D721Med (cell line): ENCODE results near the gene RORC.
"Not testable (repeated sequence)": the region's sequence is repeated elsewhere in the genome, so short reads cannot be mapped to it uniquely, and the experiment has no call there.

Source experiments
- DNase-seq: peaks from one replicate; pipeline ENCODE4 v3.0.0; 2011; ENCODE audit warnings: low spot score; ENCODE audit not compliant: insufficient read length
- FAIRE-seq: peaks from 2 replicates; lab custom pipeline; 2011; peaks lifted over from hg19 to GRCh38; lab: Jason Lieb, UNC
- TF ChIP-seq, protein P1 (sequence below): IDR thresholded peaks from 2 replicates; pipeline ENCODE4 v1.5.1; 2012; ENCODE audit warnings: mild to moderate bottlenecking, control low read depth; ENCODE audit not compliant: insufficient read depth; ENCODE audit errors: missing control alignments

RORC gene

DNA sequence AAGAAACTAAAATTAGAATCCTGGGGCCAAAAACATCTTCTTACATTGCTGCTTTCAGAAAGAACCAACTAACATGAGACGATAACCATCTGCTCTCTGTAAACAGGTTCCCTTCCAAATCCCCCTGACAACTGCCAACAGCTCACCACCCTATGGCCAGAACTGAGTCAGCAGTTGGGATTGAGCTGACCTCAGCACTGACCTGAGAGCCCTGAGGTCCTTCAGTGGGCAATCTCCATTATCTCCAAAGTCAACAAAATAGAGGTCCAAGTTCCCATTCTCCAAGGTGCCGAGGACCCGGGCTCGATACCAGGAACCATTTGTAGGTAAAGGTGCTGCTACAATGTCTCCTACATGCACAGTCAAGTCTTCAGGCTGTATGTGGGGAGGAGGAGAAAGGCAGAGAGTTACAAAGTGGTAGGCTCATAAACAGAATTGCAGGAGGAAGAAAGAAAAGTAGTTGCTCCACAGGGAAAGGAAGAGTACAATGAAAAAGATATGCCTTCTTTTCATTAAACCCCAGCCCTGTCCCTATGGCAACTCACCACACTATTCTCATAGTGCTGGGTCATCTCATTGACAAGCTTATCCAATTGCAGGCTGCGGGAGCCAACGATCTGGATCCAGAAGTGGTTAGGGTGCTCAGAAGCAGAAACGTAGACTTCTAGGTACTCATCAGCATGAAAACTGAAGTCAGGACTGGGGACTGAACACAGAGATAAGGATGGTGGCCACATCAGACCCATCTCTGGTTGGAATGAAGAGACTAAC lies 55.5 kb downstream of the RORC start:
- TF ChIP-seq, protein P1, sequence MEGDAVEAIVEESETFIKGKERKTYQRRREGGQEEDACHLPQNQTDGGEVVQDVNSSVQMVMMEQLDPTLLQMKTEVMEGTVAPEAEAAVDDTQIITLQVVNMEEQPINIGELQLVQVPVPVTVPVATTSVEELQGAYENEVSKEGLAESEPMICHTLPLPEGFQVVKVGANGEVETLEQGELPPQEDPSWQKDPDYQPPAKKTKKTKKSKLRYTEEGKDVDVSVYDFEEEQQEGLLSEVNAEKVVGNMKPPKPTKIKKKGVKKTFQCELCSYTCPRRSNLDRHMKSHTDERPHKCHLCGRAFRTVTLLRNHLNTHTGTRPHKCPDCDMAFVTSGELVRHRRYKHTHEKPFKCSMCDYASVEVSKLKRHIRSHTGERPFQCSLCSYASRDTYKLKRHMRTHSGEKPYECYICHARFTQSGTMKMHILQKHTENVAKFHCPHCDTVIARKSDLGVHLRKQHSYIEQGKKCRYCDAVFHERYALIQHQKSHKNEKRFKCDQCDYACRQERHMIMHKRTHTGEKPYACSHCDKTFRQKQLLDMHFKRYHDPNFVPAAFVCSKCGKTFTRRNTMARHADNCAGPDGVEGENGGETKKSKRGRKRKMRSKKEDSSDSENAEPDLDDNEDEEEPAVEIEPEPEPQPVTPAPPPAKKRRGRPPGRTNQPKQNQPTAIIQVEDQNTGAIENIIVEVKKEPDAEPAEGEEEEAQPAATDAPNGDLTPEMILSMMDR = no peak
- DNase-seq (no peak), FAIRE-seq (no peak)

DNA sequence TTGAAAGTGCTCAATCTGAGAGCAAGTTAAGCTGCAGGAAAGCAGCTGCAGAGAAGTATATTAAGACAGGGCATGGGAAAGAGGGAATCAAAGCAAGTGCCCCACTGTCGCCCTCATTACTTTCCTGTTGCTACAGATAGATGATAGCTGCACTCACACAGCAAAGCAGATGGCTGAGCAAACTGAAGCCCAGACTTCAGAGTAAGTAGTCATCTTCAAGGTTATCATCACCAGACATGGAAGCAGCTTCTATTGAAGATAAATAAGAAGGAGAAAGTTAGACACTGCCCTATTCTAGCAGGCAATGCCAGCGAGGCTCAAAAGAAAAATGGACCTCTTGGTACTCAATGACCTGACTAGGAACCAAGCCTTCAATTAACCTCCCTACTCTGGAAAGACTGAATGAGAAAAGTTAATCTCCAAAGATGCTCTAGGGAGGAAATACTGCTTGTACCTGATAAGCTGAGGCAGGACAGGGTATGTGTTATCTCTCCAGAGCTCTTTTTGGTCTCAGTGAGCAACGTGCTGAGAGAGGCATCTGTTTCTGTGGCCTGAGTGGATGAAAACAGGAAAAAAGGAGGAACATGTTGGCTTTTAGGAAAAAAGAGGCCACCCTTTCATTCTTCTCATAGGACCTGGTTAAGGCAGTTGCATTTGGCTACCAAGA lies 57.2 kb downstream of the RORC start:
- DNase-seq (no peak), FAIRE-seq (no peak)
- TF ChIP-seq, protein P1 = no peak

DNA sequence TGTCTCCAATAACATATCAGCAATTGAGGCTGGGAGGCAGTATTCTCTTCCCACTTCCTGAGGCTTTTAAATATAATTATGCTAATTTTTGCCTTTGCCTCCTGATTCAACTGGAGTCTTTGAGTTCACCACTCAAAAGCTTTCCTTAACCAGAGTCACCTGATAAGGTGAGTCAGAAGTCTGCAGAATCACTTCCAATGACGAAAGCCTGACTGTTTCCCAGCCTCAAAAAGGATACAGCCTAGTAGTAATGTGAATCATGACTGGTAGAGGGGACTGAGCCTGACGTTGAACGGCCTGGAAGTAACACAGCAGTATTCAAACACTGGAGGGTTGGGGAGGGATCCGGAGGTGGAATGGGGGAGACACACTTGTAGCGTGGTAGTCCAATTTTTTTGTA lies 57.9 kb downstream of the RORC start:
- no peak for DNase-seq
- FAIRE-seq = no peak
- TF ChIP-seq, protein P1 = no peak

DNA sequence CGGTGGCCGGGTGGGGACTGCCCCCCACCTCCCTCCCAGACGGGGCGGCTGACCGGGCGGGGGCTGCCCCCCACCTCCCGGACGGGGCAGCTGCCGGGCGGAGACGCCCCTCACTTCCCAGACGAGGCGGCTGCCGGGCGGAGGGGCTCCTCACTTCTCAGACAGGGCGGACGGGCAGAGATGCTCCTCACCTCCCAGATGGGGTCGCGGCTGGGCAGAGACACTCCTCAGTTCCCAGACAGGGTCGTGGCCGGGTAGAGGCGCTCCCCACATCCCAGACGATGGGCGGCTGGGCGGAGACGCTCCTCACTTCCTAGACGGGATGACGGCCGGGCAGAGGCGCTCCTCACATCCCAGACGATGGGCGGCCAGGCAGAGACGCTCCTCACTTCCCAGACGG lies 62.3 kb downstream of the RORC start:
- not testable (repeated sequence) for FAIRE-seq, DNase-seq

DNA sequence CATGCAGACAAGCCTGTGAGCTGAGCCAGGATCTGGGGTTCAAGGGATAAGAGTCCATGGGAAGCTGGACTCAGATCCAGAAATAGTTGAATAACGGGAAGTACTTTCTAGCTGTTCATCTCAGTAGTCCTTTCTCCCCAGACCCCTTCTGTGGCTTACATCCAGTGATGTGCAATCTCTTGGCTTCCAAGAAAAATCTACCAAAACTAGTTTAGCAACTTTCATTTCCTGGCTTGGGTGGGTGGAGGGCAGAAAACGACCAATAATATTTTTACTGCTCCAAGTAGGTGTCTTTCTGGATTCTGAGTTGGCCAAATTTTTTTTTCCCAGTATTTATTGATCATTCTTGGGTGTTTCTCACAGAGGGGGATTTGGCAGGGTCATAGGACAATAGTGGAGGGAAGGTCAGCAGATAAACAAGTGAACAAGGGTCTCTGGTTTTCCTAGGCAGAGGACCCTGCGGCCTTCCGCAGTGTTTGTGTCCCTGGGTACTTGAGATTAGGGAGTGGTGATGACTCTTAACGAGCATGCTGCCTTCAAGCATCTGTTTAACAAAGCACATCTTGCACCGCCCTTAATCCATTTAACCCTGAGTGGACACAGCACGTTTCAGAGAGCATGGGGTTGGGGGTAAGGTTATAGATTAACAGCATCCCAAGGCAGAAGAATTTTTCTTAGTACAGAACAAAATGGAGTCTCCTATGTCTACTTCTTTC lies 63.1 kb downstream of the RORC start:
- not testable (repeated sequence) for DNase-seq, FAIRE-seq

DNA sequence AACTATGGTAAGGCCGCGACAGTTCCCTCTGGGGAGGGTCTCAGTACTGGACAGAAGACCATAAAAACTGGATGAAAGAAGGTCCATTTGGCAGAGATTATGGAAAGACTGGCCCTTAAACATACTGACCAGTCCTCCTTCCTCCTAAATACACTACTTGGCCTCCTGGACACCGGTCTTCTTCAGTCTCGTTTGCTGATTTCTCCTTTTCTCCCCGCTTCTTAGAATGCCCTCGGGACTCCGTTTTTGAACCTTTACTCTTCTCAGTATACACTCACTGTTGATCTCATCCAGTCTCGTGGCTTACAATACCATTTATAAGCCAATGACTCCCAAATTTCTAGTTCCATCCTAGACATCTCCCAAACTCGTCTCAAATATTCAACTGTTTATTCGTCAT lies 67.6 kb downstream of the RORC start:
- FAIRE-seq (peak; percentile 60), DNase-seq (no peak)
- TF ChIP-seq, protein P1 = no peak

DNA sequence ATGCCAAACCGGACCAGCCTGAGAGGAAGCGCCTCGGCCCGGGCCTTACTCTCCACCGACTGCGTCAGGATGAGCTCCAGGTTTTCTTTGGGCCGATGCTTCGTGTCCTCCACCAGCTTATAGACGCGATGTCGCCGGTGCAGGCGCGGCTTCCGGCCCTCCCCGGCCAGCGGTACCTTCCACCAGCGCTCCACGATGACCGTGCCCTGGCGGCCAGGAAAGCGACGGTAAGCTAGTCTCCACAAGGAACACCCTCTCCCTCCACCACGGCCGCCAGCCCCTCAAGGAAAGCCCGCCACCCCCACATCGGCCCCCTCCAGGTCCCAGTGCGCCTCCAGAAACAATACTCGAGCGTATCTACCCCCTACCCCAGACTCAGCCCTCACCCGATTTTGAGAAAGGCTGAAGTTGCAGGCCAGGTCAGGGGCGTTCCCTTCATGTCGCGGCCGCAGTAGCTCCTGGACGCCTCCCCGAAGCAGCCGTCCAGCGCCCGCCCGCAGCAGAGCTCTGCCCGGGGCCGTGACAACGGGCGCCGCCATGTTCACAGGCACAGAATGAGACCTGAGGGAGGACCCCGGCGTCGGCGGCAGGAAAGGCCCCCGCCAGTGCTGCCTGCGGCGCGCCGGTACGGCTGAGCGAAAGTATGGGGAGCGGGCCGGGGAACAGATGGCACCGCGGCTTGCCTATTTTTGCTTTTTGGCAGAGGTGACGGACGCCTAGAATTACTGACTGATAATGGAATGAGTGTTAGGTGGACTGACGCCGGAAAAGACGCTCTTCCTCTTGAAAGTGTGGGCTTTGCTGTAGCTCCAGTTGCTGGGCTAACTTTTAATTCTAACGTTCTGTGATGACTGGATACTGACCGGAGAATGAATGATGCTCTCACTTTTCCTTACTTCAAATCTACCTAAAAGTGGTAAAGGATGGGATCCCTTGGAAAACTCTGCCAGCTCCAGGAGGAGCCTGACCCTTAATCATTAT lies 68.4 kb downstream of the RORC start, which contains the start of gene MRPL9:
MRPL9 (minus strand) TSS at position 556 of the 981 bp plus-strand sequence; CDS start at position 539, 17 bp downstream.
- FAIRE-seq (no peak), DNase-seq (peak; percentile 97)
- TF ChIP-seq, protein P1 = no peak
